Measurements from ENCODE around the gene DOK6. TPM values are rescaled to one million over a fixed set of nuclear protein-coding genes. Genes with fewer than 3 reads are reported as not detected.
A peak's percentile ranks its signal among the peaks of the same experiment; 100 is the strongest.

The DOK6 gene
- total RNA-seq, 1 experiment from 2014 or later = not detected

DNA sequence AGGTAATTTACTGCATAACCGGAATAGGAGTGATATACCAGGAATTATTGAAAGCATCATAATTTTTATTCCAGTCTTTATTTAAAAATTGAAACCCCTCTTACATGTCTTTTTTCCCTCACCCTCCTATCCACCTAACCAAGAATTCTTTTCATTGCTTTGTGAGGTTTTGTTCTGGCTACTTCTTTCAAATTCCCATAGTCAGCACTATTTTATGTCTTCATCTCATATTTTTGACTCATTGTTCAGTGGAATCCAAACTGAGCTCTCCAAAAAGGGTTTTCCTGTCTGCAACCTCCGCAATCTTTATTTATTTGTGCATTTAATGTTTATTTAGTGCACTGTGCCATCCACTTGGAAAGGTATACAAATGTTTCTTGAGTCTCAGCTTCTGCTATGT lies 128.5 kb downstream of the DOK6 start:
- intact Hi-C loops (cut with micrococcal nuclease; ENCODE audit: unreplicated experiment) = no loop called here
- no peak overlapping the region for H2AFZ ChIP-seq
- CTCF ChIA-PET = no interaction called here
- H3K36me3 ChIP-seq (ENCODE audit: low read depth) = no peaks in the 10 kb centered on the region
- no peaks in the 10 kb centered on the region for H3K79me2 ChIP-seq (ENCODE audit: low read depth)
- H3K4me3 ChIP-seq = no peak overlapping the region
- H3F3A ChIP-seq (ENCODE audit: insufficient read depth, low read depth) = no peaks in the 10 kb centered on the region
- H3K27ac ChIP-seq = no peak overlapping the region
- POLR2A ChIA-PET (ENCODE audit: unreplicated experiment) = no interaction called here
- DNase-seq = no peak
- no peaks in the 10 kb centered on the region for H3K9me3 ChIP-seq (ENCODE audit: insufficient read depth, low read depth)
- H3K4me2 ChIP-seq = no peak overlapping the region
- no peaks in the 10 kb centered on the region for H4K20me1 ChIP-seq (ENCODE audit: insufficient read depth)
- TF ChIP-seq EZH2 (IDR thresholded peaks at IDR 0.05; ENCODE audit: low read depth) = no peak
- TF ChIP-seq, protein P1, sequence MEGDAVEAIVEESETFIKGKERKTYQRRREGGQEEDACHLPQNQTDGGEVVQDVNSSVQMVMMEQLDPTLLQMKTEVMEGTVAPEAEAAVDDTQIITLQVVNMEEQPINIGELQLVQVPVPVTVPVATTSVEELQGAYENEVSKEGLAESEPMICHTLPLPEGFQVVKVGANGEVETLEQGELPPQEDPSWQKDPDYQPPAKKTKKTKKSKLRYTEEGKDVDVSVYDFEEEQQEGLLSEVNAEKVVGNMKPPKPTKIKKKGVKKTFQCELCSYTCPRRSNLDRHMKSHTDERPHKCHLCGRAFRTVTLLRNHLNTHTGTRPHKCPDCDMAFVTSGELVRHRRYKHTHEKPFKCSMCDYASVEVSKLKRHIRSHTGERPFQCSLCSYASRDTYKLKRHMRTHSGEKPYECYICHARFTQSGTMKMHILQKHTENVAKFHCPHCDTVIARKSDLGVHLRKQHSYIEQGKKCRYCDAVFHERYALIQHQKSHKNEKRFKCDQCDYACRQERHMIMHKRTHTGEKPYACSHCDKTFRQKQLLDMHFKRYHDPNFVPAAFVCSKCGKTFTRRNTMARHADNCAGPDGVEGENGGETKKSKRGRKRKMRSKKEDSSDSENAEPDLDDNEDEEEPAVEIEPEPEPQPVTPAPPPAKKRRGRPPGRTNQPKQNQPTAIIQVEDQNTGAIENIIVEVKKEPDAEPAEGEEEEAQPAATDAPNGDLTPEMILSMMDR (conservative IDR thresholded peaks at IDR 0.05) = no peak
- BruUV-seq (replicated peaks) = no TSS peak
- H3K4me1 ChIP-seq (replicated peaks; ENCODE audit: insufficient read depth) = no peaks in the 10 kb centered on the region
- no peaks in the 10 kb centered on the region for H3K9me2 ChIP-seq (ENCODE audit: insufficient read depth)
- no peaks in the 10 kb centered on the region for H3K27me3 ChIP-seq (ENCODE audit: insufficient read depth, low read depth)

DNA sequence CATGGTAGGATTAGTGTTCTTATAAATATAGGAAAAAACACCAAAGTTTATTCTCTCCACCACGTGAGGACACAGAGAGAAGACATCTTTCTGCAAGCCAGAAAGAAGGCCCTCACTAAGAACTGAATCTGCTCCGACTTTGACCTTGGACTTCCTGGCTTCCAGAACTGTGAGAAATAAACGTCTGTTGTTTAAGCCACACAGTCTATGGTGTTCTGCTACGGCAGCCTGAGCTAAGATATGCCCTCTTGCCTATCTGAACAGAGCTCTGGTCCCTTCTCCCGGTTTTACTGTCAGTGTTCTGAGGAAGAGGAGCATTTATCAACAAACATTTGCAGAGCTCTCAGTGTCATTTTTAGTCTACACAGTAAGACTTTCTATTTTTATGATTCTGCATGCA lies 131.3 kb downstream of the DOK6 start:
- Histone ChIP-seq H3K9me3 (ENCODE audit: insufficient read depth, low read depth) (no peaks in the 10 kb centered on the region), H3K4me2 (peak overlapping the region; percentile 22; the same call in 1 of the 2 replicates), H3F3A (ENCODE audit: insufficient read depth, low read depth) (no peaks in the 10 kb centered on the region), H3K4me3 (no peak overlapping the region), H3K9me2 (ENCODE audit: insufficient read depth) (no peaks in the 10 kb centered on the region), H3K27me3 (ENCODE audit: insufficient read depth, low read depth) (no peaks in the 10 kb centered on the region), H3K79me2 (ENCODE audit: low read depth) (no peaks in the 10 kb centered on the region), H2AFZ (peak overlapping the region; percentile 73), H4K20me1 (ENCODE audit: insufficient read depth) (no peaks in the 10 kb centered on the region), H3K27ac (no peak overlapping the region), H3K4me1 (replicated peaks; ENCODE audit: insufficient read depth) (no peaks in the 10 kb centered on the region), H3K36me3 (ENCODE audit: low read depth) (no peaks in the 10 kb centered on the region)
- intact Hi-C loops (cut with micrococcal nuclease; ENCODE audit: unreplicated experiment) = no loop called here
- no TSS peak for BruUV-seq (replicated peaks)
- POLR2A ChIA-PET (ENCODE audit: unreplicated experiment) = no interaction called here
- DNase-seq = no peak
- CTCF ChIA-PET = no interaction called here
- TF ChIP-seq, protein P1 (conservative IDR thresholded peaks at IDR 0.05) = no peak
- TF ChIP-seq EZH2 (IDR thresholded peaks at IDR 0.05; ENCODE audit: low read depth) = no peak

DNA sequence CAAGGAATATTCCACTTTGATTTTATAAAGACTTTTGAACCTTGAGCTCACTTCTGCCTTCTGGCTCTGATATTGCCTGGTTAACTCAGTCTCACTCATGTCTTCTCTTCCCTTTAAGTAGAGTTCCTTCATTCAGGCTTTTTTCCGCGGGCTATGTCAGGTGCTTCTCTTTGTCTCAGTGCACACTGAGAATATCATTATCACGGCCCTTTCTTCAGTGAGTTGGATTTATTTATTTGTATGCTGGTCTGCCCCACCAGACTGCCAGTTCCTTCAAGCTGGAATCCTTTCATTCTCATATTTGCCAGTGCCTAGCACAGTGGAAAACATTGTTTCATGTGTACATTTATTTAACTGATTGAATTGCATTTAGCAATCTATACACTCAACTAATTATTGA lies 136.5 kb downstream of the DOK6 start:
- no TSS peak for BruUV-seq (replicated peaks)
- no peaks in the 10 kb centered on the region for H3K36me3 ChIP-seq (ENCODE audit: low read depth)
- H3K4me2 ChIP-seq = no peak overlapping the region
- no peaks in the 10 kb centered on the region for H3K27me3 ChIP-seq (ENCODE audit: insufficient read depth, low read depth)
- no peaks in the 10 kb centered on the region for H3K79me2 ChIP-seq (ENCODE audit: low read depth)
- H3F3A ChIP-seq (ENCODE audit: insufficient read depth, low read depth) = no peaks in the 10 kb centered on the region
- intact Hi-C loops (cut with micrococcal nuclease; ENCODE audit: unreplicated experiment) = no loop called here
- DNase-seq = no peak
- no peak for TF ChIP-seq EZH2 (IDR thresholded peaks at IDR 0.05; ENCODE audit: low read depth)
- TF ChIP-seq, protein P1 (conservative IDR thresholded peaks at IDR 0.05) = no peak
- no peak overlapping the region for H2AFZ ChIP-seq
- no peak overlapping the region for H3K4me3 ChIP-seq
- CTCF ChIA-PET = no interaction called here
- H3K4me1 ChIP-seq (replicated peaks; ENCODE audit: insufficient read depth) = no peaks in the 10 kb centered on the region
- no peaks in the 10 kb centered on the region for H4K20me1 ChIP-seq (ENCODE audit: insufficient read depth)
- no peaks in the 10 kb centered on the region for H3K9me3 ChIP-seq (ENCODE audit: insufficient read depth, low read depth)
- POLR2A ChIA-PET (ENCODE audit: unreplicated experiment) = no interaction called here
- no peaks in the 10 kb centered on the region for H3K9me2 ChIP-seq (ENCODE audit: insufficient read depth)
- H3K27ac ChIP-seq = no peak overlapping the region

All from PC-9 (cell line).